Right lobe of liver (tissue), 6 donors: Measurements from ENCODE around the gene PGAP1. TPM values are rescaled to one million over a fixed set of nuclear protein-coding genes. Genes with fewer than 3 reads are reported as not detected.

Experiments
- ATAC-seq, 4 donors: fragments of 200-7000 bp; cut with Tn5 transposase; one replicate each; pipeline ENCODE4 v1.9.1; 2020; ENCODE audit warnings: mild to moderate bottlenecking in 4 of 4, moderate library complexity in 4 of 4
- DNase-seq, 3 donors: peaks; one replicate each; pipeline ENCODE4 v3.0.0-alpha.2; 2020
- H3K27ac ChIP-seq, 3 donors: fragments of 200-600 bp; one replicate each; pipeline ENCODE4 v1.8.0; 2022
- H3K27me3 ChIP-seq, 2 donors: fragments of 200-600 bp; one replicate each; pipeline ENCODE4 v1.8.0; 2022
- H3K36me3 ChIP-seq, 4 donors: fragments of 200-600 bp; sonication (generic) in 1 of 4; one replicate each; pipeline versions ENCODE4 v1.5.1 to v1.8.0; 2017 to 2022; ENCODE audit warnings: control low read depth in 1 of 4
- H3K4me1 ChIP-seq, 4 donors: fragments of 200-600 bp; sonication (generic) in 1 of 4; one replicate each; pipeline versions ENCODE4 v1.5.1 to v1.8.0; 2017 to 2022; ENCODE audit warnings: control low read depth in 1 of 4
- H3K4me3 ChIP-seq, 3 donors: fragments of 200-600 bp; one replicate each; pipeline ENCODE4 v1.8.0; 2022
- H3K9me3 ChIP-seq, 4 donors: fragments of 200-600 bp; sonication (generic) in 1 of 4; one replicate each; pipeline versions ENCODE4 v1.5.1 to v1.8.0; 2017 to 2022; ENCODE audit warnings: control low read depth in 1 of 4
- CTCF ChIP-seq, 4 donors: fragments of 200-600 bp in 3 of 4; fragments of 450-650 bp in 1 of 4; IDR thresholded peaks; one replicate each; pipeline versions ENCODE4 v1.5.1 to v1.8.0; 2016 to 2022; ENCODE audit warnings: antibody characterized with exemption in 4 of 4, mild to moderate bottlenecking in 2 of 4
- POLR2A ChIP-seq: fragments of 450-650 bp; IDR thresholded peaks from one replicate; pipeline ENCODE4 v1.6.1; 2017; ENCODE audit warnings: antibody characterized with exemption, mild to moderate bottlenecking
- WGBS: methylation state at CpG from one replicate; pipeline ENCODE4 v1.1.6; 2018; ENCODE audit warnings: low coverage, low lambda C conversion rate; ENCODE audit not compliant: insufficient coverage; ENCODE audit errors: missing lambda C conversion rate; 5-methylcytosine and 5-hydroxymethylcytosine counted together
- intact Hi-C, 2 donors: fragments of 100-400 bp; cut with DNase I; formaldehyde crosslinking; loops; one replicate each; pipeline versions ENCODE4 v1.11.2 to v1.14.1; 2022
- long read RNA-seq: library from polyadenylated mRNA; unstranded; transcript quantifications from one replicate; pipeline ENCODE4 v2.0.0, GENCODE V29; 2019
- total RNA-seq, 6 experiments: library from RNA; depleted of rRNA in 2 of 6; stranded (reverse); fragments of >200 nt in 2 of 6; fragmentation: NEBNext Ultra II Directional in 3 of 6; extraction: Animal tissue kit (Norgen Biotek cat#: 25700) in 3 of 6; gene quantifications; one replicate each; pipeline versions ENCODE4 v1.1.0 to v1.2.4, GENCODE V29; 2016 to 2023
- donor health status: DM: no; HTN: yes; CAD: no.
- donor health status: DM: no; HTN: no; CAD: no.
- donor health status: DM: no; HTN: no; CAD: no.
- donor health status: DM: no; HTN: yes; CAD: no.
- donor health status: DM: no; HTN: yes; CAD: no.

The PGAP1 gene, protein sequence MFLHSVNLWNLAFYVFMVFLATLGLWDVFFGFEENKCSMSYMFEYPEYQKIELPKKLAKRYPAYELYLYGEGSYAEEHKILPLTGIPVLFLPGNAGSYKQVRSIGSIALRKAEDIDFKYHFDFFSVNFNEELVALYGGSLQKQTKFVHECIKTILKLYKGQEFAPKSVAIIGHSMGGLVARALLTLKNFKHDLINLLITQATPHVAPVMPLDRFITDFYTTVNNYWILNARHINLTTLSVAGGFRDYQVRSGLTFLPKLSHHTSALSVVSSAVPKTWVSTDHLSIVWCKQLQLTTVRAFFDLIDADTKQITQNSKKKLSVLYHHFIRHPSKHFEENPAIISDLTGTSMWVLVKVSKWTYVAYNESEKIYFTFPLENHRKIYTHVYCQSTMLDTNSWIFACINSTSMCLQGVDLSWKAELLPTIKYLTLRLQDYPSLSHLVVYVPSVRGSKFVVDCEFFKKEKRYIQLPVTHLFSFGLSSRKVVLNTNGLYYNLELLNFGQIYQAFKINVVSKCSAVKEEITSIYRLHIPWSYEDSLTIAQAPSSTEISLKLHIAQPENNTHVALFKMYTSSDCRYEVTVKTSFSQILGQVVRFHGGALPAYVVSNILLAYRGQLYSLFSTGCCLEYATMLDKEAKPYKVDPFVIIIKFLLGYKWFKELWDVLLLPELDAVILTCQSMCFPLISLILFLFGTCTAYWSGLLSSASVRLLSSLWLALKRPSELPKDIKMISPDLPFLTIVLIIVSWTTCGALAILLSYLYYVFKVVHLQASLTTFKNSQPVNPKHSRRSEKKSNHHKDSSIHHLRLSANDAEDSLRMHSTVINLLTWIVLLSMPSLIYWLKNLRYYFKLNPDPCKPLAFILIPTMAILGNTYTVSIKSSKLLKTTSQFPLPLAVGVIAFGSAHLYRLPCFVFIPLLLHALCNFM
- 1 to 10 TPM; 2.2 to 4.2 (median 3.5) TPM for total RNA-seq
- long read RNA-seq: 0 reads

- DNase-seq (peak; percentile 90 to 93 (median 93)), ATAC-seq (peak; percentile 91 to 95 (median 92))
- Histone ChIP-seq H3K4me1 (peaks cover 0 to 11% (median 4%) of the 10 kb centered on the region in 4 donors), H3K27ac (peak within 1 kb of the TSS; percentile 63 to 82 (median 80)), H3K4me3 (peak within 1 kb of the TSS; percentile 64 to 73 (median 73)), H3K36me3 (no peaks in the 10 kb centered on the region), H3K27me3 (no peaks in the 10 kb centered on the region), H3K9me3 (no peaks in the 10 kb centered on the region)
- WGBS: under 1% methylated on average over 37 of the region's 62 CpGs
- peak; percentile 80 for TF ChIP-seq POLR2A
- no peak for TF ChIP-seq CTCF (IDR thresholded peaks at IDR 0.05)
- intact Hi-C loops: no loop called here
These were observed at the start of gene PGAP1 for GRCh38 chr2:196926562-196927375. Gene PGAP1, minus strand, starts transcription at chr2:196926707. Its CDS starts 91 bp downstream, at chr2:196926616.

GRCh38 chr2:196974970-196975369 lies 48.5 kb upstream of the PGAP1 start:
- no peaks in the 10 kb centered on the region for H3K4me1 ChIP-seq
- H3K9me3 ChIP-seq: no peaks in the 10 kb centered on the region
- intact Hi-C loops: no loop called here
- no peak for ATAC-seq
- DNase-seq: no peak
- H3K27ac ChIP-seq: no peak overlapping the region
- no peak overlapping the region for H3K4me3 ChIP-seq
- no peaks in the 10 kb centered on the region for H3K27me3 ChIP-seq
- WGBS: 71% methylated on average over 1 of the region's 1 CpG
- H3K36me3 ChIP-seq: no peaks in the 10 kb centered on the region
- TF ChIP-seq POLR2A (no peak), CTCF (IDR thresholded peaks at IDR 0.05) (no peak)

GRCh38 chr2:196971574-196972279 lies 45.2 kb upstream of the PGAP1 start:
- Histone ChIP-seq H3K4me1 (no peaks in the 10 kb centered on the region), H3K9me3 (no peaks in the 10 kb centered on the region), H3K36me3 (no peaks in the 10 kb centered on the region), H3K4me3 (no peak overlapping the region), H3K27ac (no peak overlapping the region), H3K27me3 (no peaks in the 10 kb centered on the region)
- 76% methylated on average over 3 of the region's 3 CpGs for WGBS
- ATAC-seq (no peak), DNase-seq (no peak)
- TF ChIP-seq POLR2A: no peak
- no peak for TF ChIP-seq CTCF (IDR thresholded peaks at IDR 0.05)
- intact Hi-C loops: no loop called here

- TF ChIP-seq POLR2A: no peak
- no peak for TF ChIP-seq CTCF (IDR thresholded peaks at IDR 0.05)
- intact Hi-C loops: no loop called here
- Histone ChIP-seq H3K27ac (no peak overlapping the region), H3K4me1 (no peaks in the 10 kb centered on the region), H3K36me3 (no peaks in the 10 kb centered on the region), H3K4me3 (no peak overlapping the region), H3K27me3 (no peaks in the 10 kb centered on the region), H3K9me3 (no peaks in the 10 kb centered on the region)
- 58% methylated on average over 4 of the region's 4 CpGs for WGBS
- ATAC-seq (no peak), DNase-seq (no peak)
These were observed 43.6 kb upstream of the PGAP1 start for GRCh38 chr2:196970099-196970498.
